Neural progenitor cell (in vitro differentiated cells): ENCODE data around the gene WDR45.
A peak's percentile ranks its signal among the peaks of the same experiment; 100 is the strongest.

Source experiments
- CTCF ChIP-seq: fragments of 200-600 bp; sonication (generic); IDR thresholded peaks from 2 replicates; pipeline ENCODE4 v1.5.1; 2017; ENCODE audit warnings: antibody characterized with exemption, mild to moderate bottlenecking
- EZH2phosphoT487 ChIP-seq: fragments of 200-600 bp; sonication (generic); IDR thresholded peaks from 2 replicates; pipeline ENCODE4 v1.6.1; 2017; ENCODE audit warnings: antibody characterized with exemption

DNA sequence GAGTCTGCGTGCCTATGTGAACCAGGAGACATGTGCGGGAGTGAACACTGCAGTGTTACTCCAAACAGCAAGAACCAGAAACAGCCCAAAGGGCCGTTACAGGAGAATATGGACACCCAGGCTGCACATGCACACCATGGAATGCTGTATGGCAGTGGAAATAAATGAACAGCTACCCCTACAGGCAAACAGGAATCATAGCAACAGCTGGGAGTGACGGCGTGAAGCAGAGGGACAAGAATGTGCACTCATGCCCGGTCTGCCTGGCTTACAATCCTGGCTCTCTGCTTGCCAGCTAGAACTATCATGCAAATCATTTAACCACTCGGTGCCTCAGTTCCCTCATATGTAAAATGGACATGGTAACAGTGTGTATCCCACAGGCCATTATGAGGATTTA, 27.2 kb upstream of the WDR45 start:
- TF ChIP-seq CTCF (peak; percentile 45), EZH2phosphoT487 (no peak)
